Activated CD8-positive, alpha-beta T cell treated with anti-CD3 and anti-CD28 coated beads, Interleukin-2, amount 10 ng/mL, durations not matched to agents 7 days and 5 days (primary cell): ENCODE measurements around the gene LRRC45. TPM values are rescaled to one million over a fixed set of nuclear protein-coding genes. Genes with fewer than 3 reads are reported as not detected.

Experiments used
- ATAC-seq: fragments of 150-1000 bp; cut with Tn5 transposase; one replicate; pipeline ENCODE4 v1.10.0; 2021; ENCODE audit warnings: moderate library complexity
- CTCF ChIA-PET: fragments of 350-600 bp; sonication (Branson Sonifier 250); formaldehyde crosslinking; loops from one replicate; lab custom pipeline; 2021; ENCODE audit warnings: antibody characterized with exemption; lab: Charles Lee
- POLR2A ChIA-PET: fragments of 350-600 bp; sonication (Branson Sonifier 250); formaldehyde crosslinking; loops from one replicate; lab custom pipeline; 2021; ENCODE audit warnings: antibody characterized with exemption; lab: Charles Lee
- DNase-seq: peaks from one replicate; pipeline ENCODE4 v3.0.0-alpha.2; 2020
- H3K27ac Mint-ChIP-seq: one replicate; pipeline ENCODE4 v1.8.0; 2021; ENCODE audit warnings: mild to moderate bottlenecking, mixed read lengths
- H3K27me3 Mint-ChIP-seq: one replicate; pipeline ENCODE4 v1.8.0; 2021; ENCODE audit warnings: low read depth, mixed read lengths
- H3K36me3 Mint-ChIP-seq: one replicate; pipeline ENCODE4 v1.8.0; 2021; ENCODE audit warnings: low read depth, mixed read lengths
- H3K4me1 Mint-ChIP-seq: one replicate; pipeline ENCODE4 v1.8.0; 2021; ENCODE audit warnings: low read depth, mixed read lengths
- H3K4me3 Mint-ChIP-seq: one replicate; pipeline ENCODE4 v1.8.0; 2021; ENCODE audit warnings: mild to moderate bottlenecking, mixed read lengths
- H3K9me3 Mint-ChIP-seq: one replicate; pipeline ENCODE4 v1.8.0; 2022; ENCODE audit warnings: mixed read lengths; ENCODE audit not compliant: insufficient read depth
- total RNA-seq, 2 experiments: library from RNA; stranded (reverse); gene quantifications; one replicate each; pipeline ENCODE4 v1.2.3, GENCODE V29; 2021

The LRRC45 gene
- total RNA-seq, 2 experiments from 2014 or later = 58.3 to 58.9 TPM

GRCh38 chr17:82055965-82056728, 33.0 kb downstream of the LRRC45 start:
- Mint-ChIP-seq H3K9me3 (no peaks in the 10 kb centered on the region), H3K36me3 (peaks cover 11% of the 10 kb centered on the region), H3K4me3 (no peak overlapping the region), H3K4me1 (peaks cover 15% of the 10 kb centered on the region), H3K27me3 (no peaks in the 10 kb centered on the region), H3K27ac (no peak overlapping the region)
- ChIA-PET CTCF (interaction anchor here (0.7 kb wide), 1 partner anchor 19 kb away, joined by 3 read pairs; the partner anchor contains the start of gene DCXR), POLR2A (no interaction called here)
- ATAC-seq (no peak), DNase-seq (no peak)

DNA sequence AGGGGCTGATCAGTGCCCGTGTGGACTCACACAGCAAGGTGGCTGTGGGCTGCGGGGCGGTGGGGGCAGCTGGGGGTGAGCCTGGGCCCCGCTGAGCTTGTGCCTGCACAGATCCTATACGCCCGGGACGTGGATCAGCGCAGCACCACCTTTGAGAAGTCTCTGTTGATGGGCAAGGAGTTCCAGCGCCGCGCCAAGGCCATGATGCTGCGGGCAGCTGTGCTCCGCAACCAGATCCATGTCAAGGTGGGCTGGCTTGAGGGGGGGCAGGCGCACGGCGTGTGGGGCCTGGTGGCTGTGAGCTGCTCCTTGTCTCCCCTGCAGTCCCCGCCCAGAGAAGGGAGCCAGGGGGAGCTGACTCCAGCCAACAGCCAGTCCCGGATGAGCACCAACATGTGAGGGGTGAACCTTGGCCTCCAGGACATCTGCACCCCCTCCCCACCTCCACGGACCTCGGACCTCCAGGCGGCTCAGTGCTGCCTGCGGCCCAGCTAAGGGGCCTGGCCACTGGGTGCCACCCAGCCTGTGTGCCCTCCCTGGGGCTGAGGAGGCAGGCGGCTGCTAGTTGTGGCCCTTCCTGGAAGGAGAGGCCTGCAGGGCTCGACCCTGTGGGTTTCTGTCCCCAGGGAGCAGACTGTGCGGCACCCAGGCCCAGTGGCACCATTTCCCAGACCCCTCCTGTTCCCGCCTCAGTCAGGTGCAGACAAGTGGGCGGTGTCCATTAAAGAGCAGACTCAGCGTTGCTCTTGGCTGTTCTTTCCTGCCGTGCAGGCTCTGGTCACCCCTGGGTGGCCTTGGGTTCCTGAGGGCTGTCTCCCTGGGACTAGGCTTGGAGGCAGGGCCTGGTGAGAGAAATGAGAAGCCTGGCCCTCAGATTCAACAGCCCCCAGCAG, 33.9 kb downstream of the LRRC45 start:
- Mint-ChIP-seq H3K27me3 (no peaks in the 10 kb centered on the region), H3K4me1 (peaks cover 15% of the 10 kb centered on the region), H3K9me3 (no peaks in the 10 kb centered on the region), H3K27ac (no peak overlapping the region), H3K4me3 (no peak overlapping the region), H3K36me3 (peaks cover 11% of the 10 kb centered on the region)
- DNase-seq (no peak), ATAC-seq (no peak)
- ChIA-PET CTCF (interaction anchor here (0.7 kb wide), 1 partner anchor 19 kb away, joined by 3 read pairs; the partner anchor contains the start of gene DCXR), POLR2A (no interaction called here)

- Mint-ChIP-seq H3K27ac (no peak overlapping the region), H3K9me3 (no peaks in the 10 kb centered on the region), H3K4me1 (peaks cover 8% of the 10 kb centered on the region), H3K4me3 (no peak overlapping the region), H3K27me3 (no peaks in the 10 kb centered on the region), H3K36me3 (peaks cover 11% of the 10 kb centered on the region)
- ChIA-PET POLR2A (no interaction called here), CTCF (no interaction called here)
- DNase-seq (no peak), ATAC-seq (no peak)
These were observed 35.2 kb downstream of the LRRC45 start for GRCh38 chr17:82058230-82058854.

- ATAC-seq (no peak), DNase-seq (no peak)
- Mint-ChIP-seq H3K27me3 (no peaks in the 10 kb centered on the region), H3K4me1 (peaks cover 7% of the 10 kb centered on the region), H3K4me3 (no peak overlapping the region), H3K36me3 (peaks cover 11% of the 10 kb centered on the region), H3K27ac (no peak overlapping the region), H3K9me3 (no peaks in the 10 kb centered on the region)
- POLR2A ChIA-PET = no interaction called here
- CTCF ChIA-PET = interaction anchor here (1.0 to 1.9 kb wide), 2 partner anchors 21 to 99 kb away, joined by 4 read pairs; partner anchors contain the start of gene DCXR
These were observed 35.7 kb downstream of the LRRC45 start for GRCh38 chr17:82058855-82059249.

DNA sequence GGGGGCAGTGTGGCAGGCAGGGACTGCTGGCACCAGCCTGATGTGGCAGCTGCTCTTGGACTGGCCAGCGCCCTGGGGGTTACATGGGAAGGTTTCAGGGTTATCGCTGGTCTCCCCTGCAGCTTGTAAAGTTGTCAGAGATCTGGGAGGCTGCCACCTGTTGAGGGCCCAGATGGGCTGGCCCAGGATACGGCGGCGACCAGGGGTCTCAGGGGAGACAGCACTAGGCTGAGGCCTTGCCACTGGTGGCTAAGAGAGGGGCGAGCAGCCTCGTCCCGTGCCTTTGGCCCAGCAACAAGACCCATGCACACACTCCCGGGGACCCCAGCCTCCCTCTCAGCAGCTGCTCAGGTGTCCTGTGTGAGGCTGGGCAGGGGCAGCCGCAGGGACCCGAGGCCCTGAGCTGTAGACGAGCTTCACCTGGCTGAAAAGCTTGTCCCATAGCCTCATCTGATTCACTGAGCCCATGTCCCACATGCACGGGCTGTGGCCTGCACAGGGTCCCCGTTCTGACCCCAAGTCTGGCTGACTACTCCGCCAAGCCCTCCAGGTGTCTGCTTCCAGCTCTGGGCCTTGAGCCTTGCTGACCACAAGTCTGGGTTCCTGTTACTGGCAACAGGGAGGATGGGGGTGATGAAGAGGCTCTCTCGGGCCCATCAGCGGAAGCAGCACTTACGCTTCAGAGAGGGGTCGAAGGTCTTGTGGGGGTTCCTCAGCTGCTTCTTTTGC, 36.3 kb downstream of the LRRC45 start:
- Mint-ChIP-seq H3K9me3 (no peaks in the 10 kb centered on the region), H3K4me3 (no peak overlapping the region), H3K27me3 (no peaks in the 10 kb centered on the region), H3K36me3 (peaks cover 11% of the 10 kb centered on the region), H3K27ac (no peak overlapping the region), H3K4me1 (peaks cover 13% of the 10 kb centered on the region)
- POLR2A ChIA-PET = no interaction called here
- DNase-seq (no peak), ATAC-seq (no peak)
- CTCF ChIA-PET = interaction anchor here (1.0 to 1.9 kb wide), 2 partner anchors 22 to 100 kb away, joined by 4 read pairs; partner anchors contain the start of gene DCXR

DNA sequence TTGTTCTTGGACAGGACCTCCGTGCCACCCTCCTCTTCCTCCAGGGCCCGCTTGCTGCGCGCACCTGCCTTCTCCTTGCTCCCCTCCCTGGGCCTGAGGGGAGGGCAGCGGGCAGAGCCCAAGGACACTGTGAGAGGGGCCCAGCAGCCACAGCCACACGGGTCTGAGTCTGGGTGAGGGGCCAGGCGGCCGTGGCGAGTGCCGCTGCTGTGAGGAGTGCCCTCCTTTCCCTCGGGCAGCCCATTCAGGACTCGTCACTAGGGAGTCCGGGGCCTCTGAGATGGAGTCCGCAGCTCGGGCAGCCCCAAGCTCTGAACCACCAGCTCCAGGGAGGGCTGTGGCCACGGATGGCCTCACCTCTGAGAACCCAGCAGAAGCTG, 36.9 kb downstream of the LRRC45 start:
- ChIA-PET POLR2A (no interaction called here), CTCF (interaction anchor here (1.9 kb wide), 1 partner anchor 22 kb away, joined by 4 read pairs; the partner anchor contains the start of gene DCXR)
- no peaks in the 10 kb centered on the region for H3K9me3 Mint-ChIP-seq

GRCh38 chr17:82060614-82061013, 37.5 kb downstream of the LRRC45 start:
- no peaks in the 10 kb centered on the region for H3K27me3 Mint-ChIP-seq
- no peak overlapping the region for H3K4me3 Mint-ChIP-seq
- ATAC-seq (no peak), DNase-seq (no peak)
- peaks cover 11% of the 10 kb centered on the region for H3K4me1 Mint-ChIP-seq
- ChIA-PET CTCF (interaction anchor here (1.9 kb wide), 1 partner anchor 23 kb away, joined by 4 read pairs; the partner anchor contains the start of gene DCXR), POLR2A (interaction anchor here (0.5 kb wide), 1 partner anchor 784 kb away, joined by 3 read pairs; no protein-coding TSS in a partner anchor)
- no peaks in the 10 kb centered on the region for H3K9me3 Mint-ChIP-seq
- H3K27ac Mint-ChIP-seq = no peak overlapping the region
- peaks cover 11% of the 10 kb centered on the region for H3K36me3 Mint-ChIP-seq

More for the DNA sequence above, 36.9 kb downstream of the LRRC45 start:
- H3K27me3 Mint-ChIP-seq = no peaks in the 10 kb centered on the region
- no peak for ATAC-seq
- no peak for DNase-seq
- no peak overlapping the region for H3K27ac Mint-ChIP-seq
- H3K36me3 Mint-ChIP-seq = peaks cover 11% of the 10 kb centered on the region
- H3K4me3 Mint-ChIP-seq = no peak overlapping the region
- peaks cover 12% of the 10 kb centered on the region for H3K4me1 Mint-ChIP-seq

DNA sequence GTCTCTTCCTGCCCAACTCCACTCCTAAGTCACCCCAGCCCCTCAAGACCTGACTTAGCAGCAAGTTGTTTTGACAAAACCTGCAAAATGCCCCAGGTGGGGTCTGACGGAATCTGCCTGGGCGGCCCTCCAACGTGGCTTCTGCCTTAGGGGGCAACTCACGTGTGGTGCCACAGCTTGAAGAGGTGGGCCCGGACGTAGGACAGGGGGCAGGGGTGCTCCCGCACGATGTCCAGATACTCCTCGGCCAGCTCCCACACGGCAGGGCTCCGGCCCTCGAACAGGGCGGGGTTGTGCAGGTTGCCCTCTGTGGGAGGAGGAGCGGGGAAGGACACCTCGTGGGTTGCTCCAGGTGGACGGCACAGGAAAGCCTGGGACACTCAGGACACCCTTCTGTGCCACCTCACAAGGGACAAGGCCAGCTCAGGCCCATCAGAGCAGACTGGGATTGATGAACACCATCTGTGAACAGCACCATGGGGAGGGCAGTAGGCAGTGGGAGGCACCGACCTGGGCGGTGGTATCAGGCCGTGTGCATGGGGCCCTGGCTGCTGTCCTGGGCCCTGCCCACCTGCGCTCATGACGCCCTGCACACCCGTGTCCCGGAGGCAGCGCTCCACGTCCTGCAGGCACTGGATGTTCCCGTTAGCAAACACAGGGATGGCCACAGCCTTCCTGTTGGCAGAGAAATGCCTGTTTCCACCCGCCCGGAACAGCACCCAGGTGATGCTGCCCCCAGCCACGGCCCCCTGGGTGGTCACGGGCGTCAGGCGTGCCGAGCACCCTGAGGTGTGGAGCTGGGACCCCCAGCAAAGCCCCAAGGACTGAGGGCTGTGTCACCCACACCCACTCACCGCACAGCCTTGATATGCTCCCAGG, 38.2 kb downstream of the LRRC45 start:
- no peak for ATAC-seq
- ChIA-PET CTCF (no interaction called here), POLR2A (interaction anchor here (0.5 kb wide), 1 partner anchor 784 kb away, joined by 3 read pairs; no protein-coding TSS in a partner anchor)
- Mint-ChIP-seq H3K27me3 (no peaks in the 10 kb centered on the region), H3K27ac (no peak overlapping the region), H3K36me3 (peaks cover 9% of the 10 kb centered on the region), H3K9me3 (no peaks in the 10 kb centered on the region), H3K4me1 (peaks cover 14% of the 10 kb centered on the region), H3K4me3 (no peak overlapping the region)
- DNase-seq = no peak

GRCh38 chr17:82062076-82062983, 39.2 kb downstream of the LRRC45 start:
- no peak overlapping the region for H3K27ac Mint-ChIP-seq
- H3K4me1 Mint-ChIP-seq = peaks cover 19% of the 10 kb centered on the region
- CTCF ChIA-PET = no interaction called here
- no peaks in the 10 kb centered on the region for H3K27me3 Mint-ChIP-seq
- DNase-seq = no peak
- no peak for ATAC-seq
- peaks cover 9% of the 10 kb centered on the region for H3K36me3 Mint-ChIP-seq
- H3K4me3 Mint-ChIP-seq = no peak overlapping the region
- POLR2A ChIA-PET = no interaction called here
- H3K9me3 Mint-ChIP-seq = no peaks in the 10 kb centered on the region
